ENCODE results near the gene ULK4.
A peak's percentile ranks its signal among the peaks of the same experiment; 100 is the strongest.

The ULK4 gene

DNA sequence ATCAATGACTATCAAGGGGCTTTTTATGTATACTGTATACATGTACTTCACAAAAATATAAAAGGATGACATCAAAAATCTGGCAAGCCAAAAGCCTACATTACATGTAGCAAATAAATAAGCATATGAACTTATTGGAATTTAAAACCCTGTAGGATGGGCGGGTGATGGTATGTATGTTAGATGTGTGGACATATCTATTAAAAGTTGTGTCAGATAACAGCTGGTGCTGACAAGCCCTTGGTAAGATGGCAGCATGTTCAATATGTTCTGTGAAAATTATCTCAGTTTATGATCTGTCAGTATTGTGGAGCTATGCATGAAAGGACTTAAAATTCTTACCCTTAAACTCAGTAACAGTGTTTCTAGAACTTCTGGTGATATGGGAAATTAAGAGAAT, 742.5 kb downstream of the ULK4 start:
- no peak for DNase-seq (ENCODE audit: low spot score)

DNA sequence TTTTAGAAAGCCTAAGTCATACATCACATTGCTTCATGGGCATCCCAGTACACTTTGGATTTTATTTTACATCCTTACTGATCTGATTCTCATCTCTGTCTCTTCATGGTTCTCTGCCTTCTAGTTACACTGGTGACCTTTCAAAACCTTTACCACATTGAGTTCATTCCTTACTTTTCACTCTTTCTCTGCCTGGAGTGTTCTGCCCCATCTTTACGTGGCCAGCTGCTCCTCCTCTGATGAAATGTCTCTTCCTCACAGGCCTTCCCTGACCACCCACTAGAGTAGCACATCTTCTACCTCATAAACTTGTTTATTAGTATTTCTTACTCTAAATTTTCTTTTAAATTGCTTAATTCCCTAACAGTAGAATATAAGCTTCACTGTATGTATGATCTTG, 744.9 kb downstream of the ULK4 start:
- no peak for DNase-seq (ENCODE audit: low spot score)

DNA sequence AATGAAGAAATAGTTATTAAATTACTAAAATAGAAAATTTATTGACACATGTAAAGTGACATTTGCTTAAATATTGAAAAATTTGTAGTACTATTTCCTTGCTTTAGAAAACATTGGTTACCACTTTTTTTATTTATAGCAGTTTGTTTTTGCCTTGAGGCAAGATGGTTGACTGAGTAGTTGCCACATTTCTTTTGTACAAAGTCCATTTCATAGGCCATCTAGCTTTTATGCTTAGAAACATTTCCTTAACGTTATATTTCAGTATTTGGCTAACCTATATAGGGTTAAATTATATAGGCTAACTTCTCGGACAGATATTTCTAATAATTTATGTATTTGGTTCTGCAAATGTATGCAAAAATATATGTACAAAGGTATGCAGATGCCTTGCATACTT, 745.5 kb downstream of the ULK4 start:
- DNase-seq (ENCODE audit: low spot score): no peak

DNA sequence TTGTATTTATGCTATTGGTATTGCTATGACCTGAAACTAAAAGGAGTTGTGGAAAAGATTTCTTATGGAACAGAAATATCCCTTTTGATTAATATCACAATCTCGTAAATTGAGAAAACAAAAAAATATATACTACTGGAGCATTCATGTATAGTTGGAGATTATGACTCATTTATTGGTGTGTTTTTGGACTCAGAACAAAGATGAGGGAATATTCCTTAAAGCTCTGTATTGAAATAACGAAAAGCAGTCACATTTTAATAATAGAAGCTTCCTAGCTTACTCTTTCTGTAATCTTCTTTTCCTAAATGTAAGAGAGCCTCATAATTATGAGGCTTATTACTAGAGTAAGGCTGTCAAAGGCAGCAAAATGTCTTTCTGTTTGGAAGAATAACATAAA, 748.3 kb downstream of the ULK4 start:
- DNase-seq (ENCODE audit: low spot score): no peak

DNA sequence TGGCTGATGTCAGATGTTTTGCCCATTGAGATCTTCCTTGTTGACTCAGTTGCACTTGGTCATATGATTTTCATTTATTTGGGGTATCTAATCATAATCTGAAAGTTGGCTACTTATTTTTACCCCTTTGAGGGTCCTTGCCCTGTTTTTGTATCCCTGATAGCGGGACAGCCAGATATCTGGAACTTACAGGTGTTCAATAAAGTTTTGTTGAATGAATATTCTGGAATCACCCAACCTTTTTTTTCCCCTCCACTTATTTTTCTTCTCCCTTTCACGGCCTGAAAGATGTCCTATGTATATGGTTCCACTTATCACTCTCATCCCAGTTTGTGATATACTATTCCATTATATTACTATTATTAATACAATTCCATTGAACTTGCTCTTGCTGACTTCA, 749.8 kb downstream of the ULK4 start:
- no peak for DNase-seq (ENCODE audit: low spot score)

DNA sequence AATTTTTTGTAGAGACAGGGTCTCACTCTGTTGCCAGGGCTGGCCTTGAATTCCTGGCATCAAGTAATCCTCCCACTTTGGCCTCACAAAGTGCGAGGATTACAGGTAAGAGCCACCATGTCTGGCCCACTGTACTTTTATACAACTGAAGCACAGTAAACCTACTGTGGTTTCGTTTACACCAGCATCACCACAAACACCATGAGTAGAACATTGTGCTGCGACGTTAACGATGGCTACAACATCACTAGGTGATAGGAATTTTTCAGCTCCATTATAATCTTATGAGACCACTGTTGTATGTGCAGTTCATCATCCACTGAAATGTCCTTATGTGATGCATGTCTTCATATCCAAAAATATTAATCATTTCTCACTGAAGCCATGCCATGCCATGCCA, 750.9 kb downstream of the ULK4 start:
- no peak for DNase-seq (ENCODE audit: low spot score)

DNA sequence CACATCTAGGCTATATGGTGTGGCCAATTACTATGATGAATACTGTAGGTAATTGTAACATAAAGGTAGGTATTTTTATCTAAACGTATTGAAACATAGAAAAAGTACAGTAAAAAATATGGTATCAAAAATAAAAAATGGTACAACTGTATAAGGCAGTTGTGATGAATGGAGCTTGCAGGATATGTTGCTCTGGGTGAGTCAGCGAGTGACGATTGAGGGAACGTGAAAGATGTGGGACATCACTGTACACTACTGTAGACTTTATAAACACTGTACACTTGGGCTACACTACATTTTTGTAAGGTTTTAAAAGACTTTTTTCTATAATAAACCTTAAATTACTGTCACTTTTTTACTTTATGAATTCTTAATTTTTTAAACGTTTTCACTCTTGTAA, 752.3 kb downstream of the ULK4 start:
- DNase-seq (ENCODE audit: low spot score): no peak

DNA sequence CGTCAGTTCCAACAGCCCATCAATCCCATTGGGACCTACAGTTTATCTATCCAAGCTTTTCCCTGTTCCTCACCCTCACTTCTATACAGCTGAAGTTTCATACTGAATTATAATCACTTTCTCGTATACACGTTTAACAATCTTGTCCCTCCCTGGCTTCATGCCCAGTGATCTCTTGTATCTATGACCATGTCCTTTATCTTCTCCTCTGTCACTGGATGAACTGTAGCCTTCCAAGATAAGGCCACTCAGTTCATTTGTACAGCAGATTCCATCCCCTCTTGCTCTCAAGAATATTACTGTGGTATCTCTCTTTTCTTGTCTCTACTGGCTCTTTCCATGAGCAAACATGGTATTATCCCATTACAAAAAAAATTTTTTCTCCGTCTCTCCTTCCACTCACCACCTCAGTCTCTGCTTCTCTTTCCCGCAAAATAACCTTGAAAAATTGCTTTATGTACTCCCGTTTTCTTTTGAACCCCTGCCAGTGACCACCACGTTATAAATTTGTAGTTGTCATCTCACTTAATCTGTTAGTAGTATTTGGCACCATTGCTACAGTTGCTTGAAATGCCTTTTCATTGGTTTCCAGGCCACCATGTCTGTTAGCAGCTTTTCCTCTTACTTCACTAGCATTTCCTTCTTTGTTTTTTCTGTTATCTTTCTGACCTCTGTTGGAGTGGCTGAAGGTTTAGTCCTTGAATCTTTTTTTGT, 753.2 kb downstream of the ULK4 start:
- DNase-seq (ENCODE audit: low spot score): no peak

DNA sequence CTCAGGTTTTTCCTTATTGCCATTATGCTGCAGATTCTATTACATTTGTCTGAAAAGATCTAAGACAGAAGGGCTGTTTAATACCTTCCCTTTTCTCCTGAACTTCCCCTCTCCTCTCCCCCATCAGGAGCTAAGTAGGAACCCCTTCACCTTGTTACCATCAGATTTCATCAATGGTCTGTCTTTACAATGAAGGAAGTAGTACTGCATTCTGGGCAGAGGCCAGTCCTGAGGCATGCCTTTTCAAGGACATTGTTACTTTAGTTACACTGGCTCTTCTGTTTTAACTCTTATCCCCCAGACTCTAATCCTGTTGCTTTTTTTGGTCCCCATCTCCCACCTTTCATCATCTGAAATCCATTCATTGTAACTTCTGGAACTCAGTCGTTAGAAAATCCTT, 754.5 kb downstream of the ULK4 start:
- no peak for DNase-seq (ENCODE audit: low spot score)

DNA sequence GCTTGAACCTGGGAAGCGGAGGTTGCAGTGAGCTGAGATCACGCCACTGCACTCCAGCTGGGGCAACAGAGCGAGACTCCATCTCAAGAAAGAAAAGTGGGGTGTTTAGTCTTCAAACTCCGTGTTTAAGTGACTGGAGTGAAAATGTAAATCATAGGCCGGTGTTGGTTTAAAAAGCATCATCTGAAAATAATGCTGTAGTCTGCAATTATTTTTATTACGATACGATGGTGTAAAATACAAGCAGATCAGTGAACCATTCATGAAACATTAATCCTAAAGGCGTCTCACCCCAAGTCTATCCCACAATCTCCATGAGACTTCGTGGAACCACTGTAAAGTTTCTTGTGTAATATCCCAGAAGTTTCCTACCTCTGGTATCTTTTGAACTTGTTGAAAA, 756.3 kb downstream of the ULK4 start:
- DNase-seq (ENCODE audit: low spot score): no peak

DNA sequence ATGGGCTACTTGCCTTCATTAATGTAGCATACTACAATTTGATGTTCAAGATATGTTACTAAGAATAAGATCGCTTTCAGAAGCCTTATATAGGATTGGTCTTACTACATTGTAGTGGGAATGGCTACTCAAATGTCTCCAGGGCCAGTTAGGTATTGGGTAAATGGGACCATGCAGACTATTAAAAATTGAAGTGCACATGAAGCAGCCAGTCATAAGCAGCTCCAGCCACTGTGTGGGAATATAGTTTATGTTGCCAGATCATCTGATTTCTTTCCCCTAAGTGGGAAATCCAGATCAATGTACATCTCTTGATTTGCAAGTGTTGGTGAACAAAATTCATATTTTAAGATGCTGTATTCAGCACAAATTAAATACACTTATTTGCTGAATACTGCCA, 757.5 kb downstream of the ULK4 start:
- no peak for DNase-seq (ENCODE audit: low spot score)

DNA sequence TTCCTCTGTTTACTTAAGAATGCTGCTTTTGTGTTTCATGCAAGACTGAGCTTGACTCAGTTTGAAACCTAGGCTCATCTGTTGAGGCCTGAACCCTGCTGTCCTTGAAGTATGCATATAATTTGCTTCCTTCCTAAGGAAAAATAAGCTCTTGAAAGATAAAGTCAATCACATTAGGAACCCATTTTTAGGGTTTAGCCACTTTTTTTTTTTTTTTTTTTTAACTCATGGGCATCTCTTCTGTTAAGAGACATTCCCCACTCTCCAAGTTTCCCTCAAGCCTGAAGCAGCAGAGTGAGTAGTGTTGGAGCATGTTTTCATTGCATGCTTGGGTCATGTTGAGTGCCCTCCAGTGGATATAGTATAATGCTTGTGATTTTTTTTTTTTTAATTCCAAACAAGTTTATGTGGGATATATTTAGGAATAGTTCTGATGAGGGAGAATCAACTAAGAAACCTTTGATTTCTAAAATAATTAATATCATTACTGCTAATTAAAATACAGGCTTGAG, 759.0 kb downstream of the ULK4 start:
- peak; percentile 38 for DNase-seq (ENCODE audit: low spot score)

DNA sequence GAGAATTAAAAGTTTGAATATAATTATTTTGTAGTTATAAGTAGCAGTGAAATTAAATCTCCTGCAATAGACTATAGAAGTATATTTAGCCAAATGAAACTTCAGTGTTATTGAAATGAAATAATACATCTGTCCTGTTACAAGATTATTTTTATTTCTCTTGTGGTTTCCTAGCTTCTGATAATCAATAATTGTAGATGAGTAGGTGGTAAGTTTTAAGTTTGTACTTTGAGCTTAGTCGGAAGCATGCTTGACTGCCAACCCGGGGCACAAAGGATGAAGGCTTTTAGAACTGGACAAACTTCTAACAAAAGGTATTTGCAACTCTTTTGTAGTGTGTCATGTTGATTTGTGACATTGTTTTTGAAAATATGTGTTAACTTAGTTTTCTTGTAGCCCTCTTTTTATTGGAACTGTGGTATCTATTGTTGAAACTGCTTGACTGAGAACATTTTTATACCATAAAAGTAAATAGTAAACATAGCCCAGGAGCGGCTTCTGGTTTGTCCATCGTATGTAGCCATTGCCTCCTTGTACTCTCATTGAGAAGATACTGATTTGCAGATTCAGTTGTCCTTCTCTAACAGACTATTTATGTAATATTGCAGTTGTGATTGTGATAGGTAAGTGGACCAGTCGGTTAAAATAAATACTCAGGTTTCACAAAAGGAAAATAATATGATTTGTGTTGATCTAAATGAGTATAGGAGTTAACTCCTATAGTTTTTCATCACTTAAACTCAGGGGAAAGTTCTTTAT, 759.6 kb downstream of the ULK4 start:
- DNase-seq (ENCODE audit: low spot score): peak; percentile 39

DNA sequence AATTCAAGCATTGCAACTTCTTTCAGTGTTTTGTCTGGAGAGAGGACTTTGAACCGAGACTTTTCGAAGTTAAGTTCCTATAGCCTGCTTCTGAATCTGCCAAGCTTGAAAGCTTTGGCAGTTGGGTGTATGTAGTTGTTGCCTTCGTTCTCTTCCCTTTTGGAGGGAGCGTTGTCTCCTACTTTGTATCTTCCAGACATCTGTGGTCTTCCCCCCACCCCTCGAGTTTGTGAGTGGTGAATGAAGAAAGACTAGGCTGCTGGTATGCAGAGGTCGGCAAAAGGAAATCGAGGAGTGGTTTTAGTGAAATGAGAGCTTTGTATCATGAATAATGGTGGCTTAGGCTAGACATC, 761.3 kb downstream of the ULK4 start:
- peak; percentile 68 for DNase-seq (ENCODE audit: low spot score)

DNA sequence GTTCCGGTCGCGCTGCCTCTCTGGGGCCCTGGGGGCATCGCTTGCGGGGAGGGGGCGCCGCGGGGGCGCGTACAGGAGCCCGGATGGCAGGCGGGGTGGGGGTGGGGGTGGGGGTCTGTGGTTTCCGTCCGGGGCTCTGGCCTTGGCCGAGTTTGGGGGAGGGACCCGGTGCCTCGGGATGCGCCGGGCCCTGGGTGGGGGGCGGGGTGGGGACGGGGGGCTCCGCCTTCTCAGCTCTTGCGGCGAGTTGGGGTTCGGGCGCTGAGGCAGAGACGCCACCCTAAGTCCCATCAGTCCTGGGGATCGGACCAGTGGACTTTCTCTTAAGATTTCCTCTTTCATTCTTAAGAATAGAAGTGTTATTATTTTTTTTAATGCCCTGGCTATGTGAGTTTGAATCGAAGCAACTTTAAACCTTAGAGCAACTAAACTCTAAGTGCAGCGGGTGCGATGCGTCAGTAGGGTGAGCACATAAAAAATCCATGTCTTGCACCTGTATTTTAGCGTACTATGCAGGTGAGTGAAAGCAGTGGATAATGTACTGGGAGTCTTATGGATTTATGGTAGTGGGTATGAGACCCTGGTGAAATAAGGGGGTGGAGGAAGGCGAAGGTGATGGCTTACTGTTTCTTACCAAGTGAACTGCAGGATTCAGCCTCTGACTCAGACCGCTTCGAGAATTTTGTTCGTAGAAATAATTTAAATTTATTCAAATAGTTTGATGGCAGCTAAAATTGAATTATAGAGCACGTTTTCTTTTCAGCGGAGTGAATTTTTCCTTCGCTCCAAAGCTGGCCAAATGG, 761.8 kb downstream of the ULK4 start:
- peak; percentile 60 for DNase-seq (ENCODE audit: low spot score)

DNA sequence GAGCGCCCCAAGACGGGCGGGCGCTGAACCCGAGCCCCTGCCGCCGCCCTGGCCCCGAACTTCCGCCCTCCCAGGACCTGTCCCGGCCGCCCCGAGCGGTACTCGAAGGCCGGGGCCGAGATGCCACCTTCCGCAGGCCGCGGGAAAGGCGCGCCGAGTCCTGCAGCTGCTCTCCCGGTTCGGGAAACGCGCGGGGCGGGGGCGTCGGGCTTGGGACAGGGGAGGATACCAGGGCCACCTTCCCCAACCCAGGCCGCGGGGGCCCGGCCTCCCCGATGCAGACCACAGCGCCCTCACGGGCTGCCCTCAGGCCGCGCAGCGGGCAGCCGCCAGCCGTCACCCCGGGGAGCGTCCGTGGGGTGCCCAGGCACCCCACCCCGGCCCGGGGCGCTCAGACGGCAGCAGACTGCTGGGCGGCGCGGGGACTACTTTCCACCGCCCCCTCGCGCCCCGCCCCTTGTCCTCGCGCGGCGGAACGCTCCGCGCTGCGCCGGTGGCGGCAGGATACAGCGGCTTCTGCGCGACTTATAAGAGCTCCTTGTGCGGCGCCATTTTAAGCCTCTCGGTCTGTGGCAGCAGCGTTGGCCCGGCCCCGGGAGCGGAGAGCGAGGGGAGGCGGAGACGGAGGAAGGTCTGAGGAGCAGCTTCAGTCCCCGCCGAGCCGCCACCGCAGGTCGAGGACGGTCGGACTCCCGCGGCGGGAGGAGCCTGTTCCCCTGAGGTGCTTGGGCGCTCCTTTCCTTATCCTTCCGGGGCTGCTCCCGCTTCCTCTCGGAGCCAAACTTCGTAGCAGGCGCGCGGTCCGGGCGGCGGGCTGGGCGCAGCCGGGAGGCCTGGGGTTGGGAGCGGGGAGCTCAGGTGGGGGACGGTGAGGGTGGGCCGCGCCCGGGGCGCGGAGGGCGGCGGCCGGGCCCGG, 762.7 kb downstream of the ULK4 start, which contains the start of gene CTNNB1:
TSS of gene CTNNB1 (plus strand) at position 556 of the 916 bp plus-strand sequence. CDS start 24,564 bp downstream, outside the sequence.
- DNase-seq (ENCODE audit: low spot score): peak; percentile 90

DNA sequence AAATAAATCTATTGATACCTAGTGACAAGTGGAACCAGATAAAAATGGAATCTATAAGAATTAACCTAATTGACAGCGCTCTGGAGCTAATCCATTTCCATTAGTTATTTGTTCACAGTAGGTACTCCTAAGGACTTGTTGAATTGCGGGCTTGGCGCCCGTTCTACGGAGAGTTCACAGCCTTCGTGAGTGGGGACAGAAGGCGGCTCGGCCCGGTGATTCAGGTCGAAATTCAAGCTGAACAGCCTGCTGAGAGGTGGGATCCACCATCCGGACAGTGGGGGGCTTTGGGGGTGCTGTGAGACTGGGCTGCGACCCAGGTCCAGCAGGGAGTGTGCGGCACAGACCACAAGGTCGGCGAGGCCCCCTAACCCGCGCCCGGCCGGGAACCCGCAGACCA, 763.4 kb downstream of the ULK4 start:
- DNase-seq (ENCODE audit: low spot score): peak; percentile 48

DNA sequence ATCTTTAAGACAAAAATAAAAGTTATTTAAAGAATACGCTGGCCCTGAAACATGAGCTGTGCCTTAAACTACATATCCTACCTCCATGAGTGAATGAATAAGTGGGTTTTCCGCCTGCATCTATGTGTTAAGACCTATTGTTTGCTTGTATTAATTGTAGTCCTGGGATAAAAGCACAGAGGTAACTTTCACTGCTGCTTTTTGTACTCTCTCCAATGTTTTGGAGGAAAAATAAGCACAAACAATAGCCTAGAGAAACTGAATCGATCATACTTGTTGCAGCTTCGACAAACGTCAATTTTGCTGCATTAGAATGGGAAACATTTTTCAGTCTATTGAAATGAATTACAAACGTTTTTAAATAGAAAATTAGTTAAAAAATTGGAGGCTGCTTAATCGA, 763.9 kb downstream of the ULK4 start:
- no peak for DNase-seq (ENCODE audit: low spot score)
